ENCODE results near the gene YOD1. TPM values are rescaled to one million over a fixed set of nuclear protein-coding genes. Genes with fewer than 3 reads are reported as not detected.

YOD1 gene
- total RNA-seq, 1 experiment from 2014 or later: 11.8 TPM

GRCh38 chr1:207010726-207011125 is 40.3 kb downstream of the YOD1 start:
- Histone ChIP-seq H3K4me1 (peaks cover 44% of the 10 kb centered on the region), H3K27me3 (replicated peaks; ENCODE audit: control insufficient read depth, insufficient read depth, low read length) (no peaks in the 10 kb centered on the region), H3K9me3 (peaks cover 7% of the 10 kb centered on the region; the same call in 1 of the 2 replicates), H3K4me3 (ENCODE audit: low read depth, low read length) (no peak overlapping the region), H3K36me3 (ENCODE audit: control insufficient read depth, insufficient read depth, low read length) (no peaks in the 10 kb centered on the region)
- Mint-ChIP-seq H3K36me3 (ENCODE audit: insufficient read depth, unreplicated experiment) (peaks cover 5% of the 10 kb centered on the region), H3K4me3 (ENCODE audit: unreplicated experiment) (no peak overlapping the region), H3K9me3 (ENCODE audit: unreplicated experiment) (peaks cover 9% of the 10 kb centered on the region), H3K4me1 (ENCODE audit: low read depth, unreplicated experiment) (peaks cover 26% of the 10 kb centered on the region), H3K27me3 (ENCODE audit: insufficient read depth, unreplicated experiment) (no peaks in the 10 kb centered on the region), H3K27ac (ENCODE audit: unreplicated experiment) (no peak overlapping the region)
- POLR2A ChIA-PET: interaction anchor here (1.3 kb wide), 2 partner anchors 9 to 42 kb away, joined by 3 read pairs; partner anchors contain the start of gene PFKFB2
- DNase-seq: no peak
- CTCF ChIA-PET: interaction anchor here (0.9 kb wide), 1 partner anchor 32 kb away, joined by 3 read pairs; no protein-coding TSS in a partner anchor
- TF ChIP-seq, protein P1, sequence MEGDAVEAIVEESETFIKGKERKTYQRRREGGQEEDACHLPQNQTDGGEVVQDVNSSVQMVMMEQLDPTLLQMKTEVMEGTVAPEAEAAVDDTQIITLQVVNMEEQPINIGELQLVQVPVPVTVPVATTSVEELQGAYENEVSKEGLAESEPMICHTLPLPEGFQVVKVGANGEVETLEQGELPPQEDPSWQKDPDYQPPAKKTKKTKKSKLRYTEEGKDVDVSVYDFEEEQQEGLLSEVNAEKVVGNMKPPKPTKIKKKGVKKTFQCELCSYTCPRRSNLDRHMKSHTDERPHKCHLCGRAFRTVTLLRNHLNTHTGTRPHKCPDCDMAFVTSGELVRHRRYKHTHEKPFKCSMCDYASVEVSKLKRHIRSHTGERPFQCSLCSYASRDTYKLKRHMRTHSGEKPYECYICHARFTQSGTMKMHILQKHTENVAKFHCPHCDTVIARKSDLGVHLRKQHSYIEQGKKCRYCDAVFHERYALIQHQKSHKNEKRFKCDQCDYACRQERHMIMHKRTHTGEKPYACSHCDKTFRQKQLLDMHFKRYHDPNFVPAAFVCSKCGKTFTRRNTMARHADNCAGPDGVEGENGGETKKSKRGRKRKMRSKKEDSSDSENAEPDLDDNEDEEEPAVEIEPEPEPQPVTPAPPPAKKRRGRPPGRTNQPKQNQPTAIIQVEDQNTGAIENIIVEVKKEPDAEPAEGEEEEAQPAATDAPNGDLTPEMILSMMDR (IDR thresholded peaks at IDR 0.05; ENCODE audit: insufficient read depth in 1 of 2, low read depth in 1 of 2, low read length in 1 of 2, severe bottlenecking in 1 of 2, unreplicated experiment in 1 of 2): no peak
- intact Hi-C loops (cut with micrococcal nuclease; ENCODE audit: unreplicated experiment): no loop called here
- BruUV-seq (replicated peaks): no TSS peak

DNA sequence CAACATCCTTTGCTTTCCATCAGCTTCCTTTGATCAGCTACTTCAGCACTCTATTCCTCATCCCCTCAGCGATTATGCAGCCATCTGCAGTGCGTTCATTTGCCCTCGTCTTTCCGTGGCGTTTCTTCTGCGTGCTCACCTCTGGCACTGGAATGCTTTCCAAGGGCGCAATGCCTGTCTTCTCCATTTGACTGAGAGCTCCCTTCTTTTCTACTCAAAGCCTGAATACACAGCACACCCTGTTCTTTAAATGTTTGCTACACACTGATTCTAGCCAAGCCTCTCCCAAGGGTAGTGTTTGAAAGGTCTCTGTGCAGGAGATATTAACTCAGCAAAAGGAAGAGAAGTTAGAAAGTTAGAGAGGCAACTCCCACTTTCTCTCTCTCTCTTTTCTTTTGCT is 41.1 kb downstream of the YOD1 start:
- no peak for DNase-seq
- ChIA-PET CTCF (no interaction called here), POLR2A (interaction anchor here (0.7 kb wide), 1 partner anchor 23 kb away, joined by 3 read pairs; no protein-coding TSS in a partner anchor)
- Mint-ChIP-seq H3K9me3 (ENCODE audit: unreplicated experiment) (peaks cover 9% of the 10 kb centered on the region), H3K36me3 (ENCODE audit: insufficient read depth, unreplicated experiment) (peaks cover 5% of the 10 kb centered on the region), H3K4me1 (ENCODE audit: low read depth, unreplicated experiment) (peaks cover 33% of the 10 kb centered on the region), H3K27ac (ENCODE audit: unreplicated experiment) (peak overlapping the region; percentile 36), H3K27me3 (ENCODE audit: insufficient read depth, unreplicated experiment) (no peaks in the 10 kb centered on the region), H3K4me3 (ENCODE audit: unreplicated experiment) (no peak overlapping the region)
- H3K4me3 ChIP-seq (ENCODE audit: low read depth, low read length): no peak overlapping the region
- H3K9me3 ChIP-seq: peaks cover 7% of the 10 kb centered on the region; the same call in 1 of the 2 replicates
- BruUV-seq (replicated peaks): no TSS peak
- intact Hi-C loops (cut with micrococcal nuclease; ENCODE audit: unreplicated experiment): no loop called here
- peaks cover 52% of the 10 kb centered on the region for H3K4me1 ChIP-seq
- no peaks in the 10 kb centered on the region for H3K27me3 ChIP-seq (replicated peaks; ENCODE audit: control insufficient read depth, insufficient read depth, low read length)
- H3K36me3 ChIP-seq (ENCODE audit: control insufficient read depth, insufficient read depth, low read length): no peaks in the 10 kb centered on the region
- TF ChIP-seq, protein P1 (IDR thresholded peaks at IDR 0.05; ENCODE audit: insufficient read depth in 1 of 2, low read depth in 1 of 2, low read length in 1 of 2, severe bottlenecking in 1 of 2, unreplicated experiment in 1 of 2): no peak

- H3K9me3 ChIP-seq: peaks cover 7% of the 10 kb centered on the region; the same call in 1 of the 2 replicates
- no peaks in the 10 kb centered on the region for H3K27me3 ChIP-seq (replicated peaks; ENCODE audit: control insufficient read depth, insufficient read depth, low read length)
- no peaks in the 10 kb centered on the region for H3K27me3 Mint-ChIP-seq (ENCODE audit: insufficient read depth, unreplicated experiment)
- peaks cover 9% of the 10 kb centered on the region for H3K9me3 Mint-ChIP-seq (ENCODE audit: unreplicated experiment)
- TF ChIP-seq, protein P1 (IDR thresholded peaks at IDR 0.05; ENCODE audit: insufficient read depth in 1 of 2, low read depth in 1 of 2, low read length in 1 of 2, severe bottlenecking in 1 of 2, unreplicated experiment in 1 of 2): no peak
- H3K36me3 ChIP-seq (ENCODE audit: control insufficient read depth, insufficient read depth, low read length): no peaks in the 10 kb centered on the region
- BruUV-seq (replicated peaks): no TSS peak
- H3K4me3 Mint-ChIP-seq (ENCODE audit: unreplicated experiment): no peak overlapping the region
- ChIA-PET POLR2A (interaction anchor here (0.5 to 0.7 kb wide), 2 partner anchors 24 to 178 kb away, joined by 3 read pairs; no protein-coding TSS in a partner anchor), CTCF (no interaction called here)
- intact Hi-C loops (cut with micrococcal nuclease; ENCODE audit: unreplicated experiment): no loop called here
- no peak for DNase-seq
- no peak overlapping the region for H3K4me3 ChIP-seq (ENCODE audit: low read depth, low read length)
- peaks cover 58% of the 10 kb centered on the region for H3K4me1 ChIP-seq
- peak overlapping the region; percentile 39 for H3K27ac Mint-ChIP-seq (ENCODE audit: unreplicated experiment)
- peaks cover 37% of the 10 kb centered on the region for H3K4me1 Mint-ChIP-seq (ENCODE audit: low read depth, unreplicated experiment)
- H3K36me3 Mint-ChIP-seq (ENCODE audit: insufficient read depth, unreplicated experiment): peaks cover 5% of the 10 kb centered on the region
Observed at GRCh38 chr1:207009182-207009850, 41.7 kb downstream of the YOD1 start.
